MM.1S (cell line): ENCODE data around the gene KRTAP10-1.

Source experiments
- DNase-seq: peaks from one replicate; pipeline ENCODE4 v3.0.0-alpha.2; 2015
- H2AFZ ChIP-seq: fragments of 300-600 bp; sonication (generic); 2 replicates; pipeline ENCODE4 v1.6.0; 2016; ENCODE audit warnings: antibody characterized with exemption, low read length
- H3F3A ChIP-seq: fragments of 300-600 bp; sonication (generic); 2 replicates; pipeline ENCODE4 v1.6.1; 2016; ENCODE audit warnings: mild to moderate bottlenecking, antibody characterized with exemption, low read length, moderate library complexity, mixed read lengths; ENCODE audit not compliant: insufficient read depth
- H3K27ac ChIP-seq: fragments of 300-600 bp; sonication (generic); 2 replicates; pipeline ENCODE4 v1.5.1; 2016; ENCODE audit warnings: mild to moderate bottlenecking, low read length
- H3K27me3 ChIP-seq: fragments of 300-600 bp; sonication (generic); replicated peaks from 2 replicates; pipeline ENCODE4 v1.6.0; 2016; ENCODE audit warnings: low read length; ENCODE audit not compliant: insufficient read depth
- H3K36me3 ChIP-seq: fragments of 300-600 bp; sonication (generic); replicated peaks from 2 replicates; pipeline ENCODE4 v1.6.1; 2016; ENCODE audit warnings: mild to moderate bottlenecking, low read length, mixed read lengths; ENCODE audit not compliant: insufficient read depth
- H3K4me1 ChIP-seq: fragments of 300-600 bp; sonication (generic); 2 replicates; pipeline ENCODE4 v1.6.1; 2016; ENCODE audit warnings: low read length, mixed read lengths
- H3K4me2 ChIP-seq: fragments of 300-600 bp; sonication (generic); 2 replicates; pipeline ENCODE4 v1.6.0; 2016; ENCODE audit warnings: low read depth, low read length
- H3K4me3 ChIP-seq: fragments of 300-600 bp; sonication (generic); 2 replicates; pipeline ENCODE4 v1.5.1; 2016; ENCODE audit warnings: low read length, mixed read lengths
- H3K79me2 ChIP-seq: fragments of 300-600 bp; sonication (generic); 2 replicates; pipeline ENCODE4 v1.6.1; 2016; ENCODE audit warnings: mixed run types, low read length, mixed read lengths
- H3K9ac ChIP-seq: fragments of 300-600 bp; sonication (generic); 2 replicates; pipeline ENCODE4 v1.6.1; 2016; ENCODE audit warnings: low read length, mixed read lengths
- H3K9me2 ChIP-seq: fragments of 300-600 bp; sonication (generic); replicated peaks from 2 replicates; pipeline ENCODE4 v1.6.1; 2016; ENCODE audit warnings: mild to moderate bottlenecking, low read length, mixed read lengths; ENCODE audit not compliant: insufficient read depth
- H3K9me3 ChIP-seq: fragments of 300-600 bp; sonication (generic); replicated peaks from 2 replicates; pipeline ENCODE4 v1.6.1; 2016; ENCODE audit warnings: mild to moderate bottlenecking, low read length, mixed read lengths; ENCODE audit not compliant: insufficient read depth
- H4K20me1 ChIP-seq: fragments of 300-600 bp; sonication (generic); 2 replicates; pipeline ENCODE4 v1.6.1; 2016; ENCODE audit warnings: mild to moderate bottlenecking, low read length, moderate library complexity, mixed read lengths; ENCODE audit not compliant: insufficient read depth
- EZH2 ChIP-seq: fragments of 300-600 bp; sonication (generic); optimal IDR thresholded peaks from 2 replicates; pipeline ENCODE3; 2017; ENCODE audit warnings: low read depth, mild to moderate bottlenecking, antibody characterized with exemption, low read length, mixed read lengths
- EZH2phosphoT487 ChIP-seq: fragments of 300-600 bp; sonication (generic); IDR thresholded peaks from 2 replicates; pipeline ENCODE4 v1.6.1; 2018; ENCODE audit warnings: antibody characterized with exemption, low read length
- TF ChIP-seq, protein P1 (sequence below): fragments of 300-600 bp; sonication (generic); IDR thresholded peaks from 2 replicates; pipeline ENCODE4 v1.5.1; 2016; ENCODE audit warnings: antibody characterized with exemption, low read length, mixed read lengths

KRTAP10-1 gene

DNA sequence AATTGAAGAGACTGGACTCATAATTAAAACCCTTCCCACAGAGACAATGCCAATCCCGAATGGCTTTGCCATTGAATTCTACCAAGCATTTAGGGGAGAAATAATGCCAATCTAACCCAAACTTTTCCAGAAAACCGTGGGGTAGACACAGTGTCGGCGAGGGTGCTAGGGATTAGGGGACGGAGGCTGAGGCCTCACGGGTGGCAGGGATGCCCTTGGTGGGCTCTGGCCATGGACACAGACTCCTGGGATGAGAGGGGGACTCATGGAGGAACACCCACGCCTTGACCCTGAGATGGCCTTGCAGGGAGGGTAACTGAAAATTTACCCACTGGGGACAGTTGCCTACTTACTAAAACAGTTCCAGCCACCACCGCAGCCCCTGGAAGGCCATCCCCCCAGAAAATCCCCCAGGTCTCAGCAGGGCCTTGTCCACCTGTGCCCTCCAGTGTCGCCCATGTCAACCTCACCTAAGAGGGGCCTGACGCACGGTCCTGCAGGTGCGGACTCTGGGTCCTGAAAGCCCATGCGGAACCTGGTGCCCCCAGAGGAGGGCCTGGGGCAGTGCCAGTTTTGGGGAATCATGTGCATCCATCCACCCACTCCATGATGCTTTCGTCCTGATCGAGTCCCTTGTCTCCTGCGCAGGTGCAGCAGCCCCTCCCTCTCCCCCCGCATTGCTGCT, 38.5 kb upstream of the KRTAP10-1 start:
- H3K9me2 ChIP-seq: no peaks in the 10 kb centered on the region
- no peaks in the 10 kb centered on the region for H3K9me3 ChIP-seq
- no peak overlapping the region for H2AFZ ChIP-seq
- no peaks in the 10 kb centered on the region for H3F3A ChIP-seq
- H3K27me3 ChIP-seq: peaks cover 94% of the 10 kb centered on the region
- H3K4me1 ChIP-seq: no peaks in the 10 kb centered on the region
- H4K20me1 ChIP-seq: no peaks in the 10 kb centered on the region
- H3K27ac ChIP-seq: no peak overlapping the region
- H3K79me2 ChIP-seq: no peaks in the 10 kb centered on the region
- TF ChIP-seq, protein P1, sequence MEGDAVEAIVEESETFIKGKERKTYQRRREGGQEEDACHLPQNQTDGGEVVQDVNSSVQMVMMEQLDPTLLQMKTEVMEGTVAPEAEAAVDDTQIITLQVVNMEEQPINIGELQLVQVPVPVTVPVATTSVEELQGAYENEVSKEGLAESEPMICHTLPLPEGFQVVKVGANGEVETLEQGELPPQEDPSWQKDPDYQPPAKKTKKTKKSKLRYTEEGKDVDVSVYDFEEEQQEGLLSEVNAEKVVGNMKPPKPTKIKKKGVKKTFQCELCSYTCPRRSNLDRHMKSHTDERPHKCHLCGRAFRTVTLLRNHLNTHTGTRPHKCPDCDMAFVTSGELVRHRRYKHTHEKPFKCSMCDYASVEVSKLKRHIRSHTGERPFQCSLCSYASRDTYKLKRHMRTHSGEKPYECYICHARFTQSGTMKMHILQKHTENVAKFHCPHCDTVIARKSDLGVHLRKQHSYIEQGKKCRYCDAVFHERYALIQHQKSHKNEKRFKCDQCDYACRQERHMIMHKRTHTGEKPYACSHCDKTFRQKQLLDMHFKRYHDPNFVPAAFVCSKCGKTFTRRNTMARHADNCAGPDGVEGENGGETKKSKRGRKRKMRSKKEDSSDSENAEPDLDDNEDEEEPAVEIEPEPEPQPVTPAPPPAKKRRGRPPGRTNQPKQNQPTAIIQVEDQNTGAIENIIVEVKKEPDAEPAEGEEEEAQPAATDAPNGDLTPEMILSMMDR: no peak
- TF ChIP-seq EZH2phosphoT487 (no peak), EZH2 (no peak)
- H3K36me3 ChIP-seq: no peaks in the 10 kb centered on the region
- no peak overlapping the region for H3K4me2 ChIP-seq
- no peak overlapping the region for H3K4me3 ChIP-seq
- DNase-seq: no peak
- H3K9ac ChIP-seq: no peak overlapping the region

DNA sequence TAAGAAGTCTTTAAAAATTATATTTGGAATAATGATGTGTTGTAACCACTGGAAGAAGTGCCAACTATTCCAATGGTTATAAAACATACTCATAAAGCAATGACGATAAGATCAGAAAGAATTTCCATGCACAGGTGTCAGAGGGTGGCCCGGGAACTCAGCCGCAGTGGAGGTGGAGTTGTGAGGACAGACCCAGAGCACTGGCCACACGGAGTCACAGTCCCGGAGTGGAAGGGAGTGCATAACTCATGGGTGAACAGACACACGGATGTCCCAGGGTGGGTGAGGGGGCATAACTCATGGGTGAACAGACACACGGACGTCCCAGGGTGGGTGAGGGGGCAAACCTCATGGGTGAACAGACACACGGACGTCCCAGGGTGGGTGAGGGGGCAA, 36.0 kb upstream of the KRTAP10-1 start:
- Histone ChIP-seq H3K9ac (no peak overlapping the region), H3K9me3 (no peaks in the 10 kb centered on the region), H3K36me3 (no peaks in the 10 kb centered on the region), H3K27me3 (peaks cover 94% of the 10 kb centered on the region), H2AFZ (no peak overlapping the region), H3K4me3 (no peak overlapping the region), H3K9me2 (no peaks in the 10 kb centered on the region), H3K27ac (no peak overlapping the region), H4K20me1 (no peaks in the 10 kb centered on the region), H3K79me2 (no peaks in the 10 kb centered on the region), H3K4me2 (no peak overlapping the region), H3F3A (no peaks in the 10 kb centered on the region), H3K4me1 (no peaks in the 10 kb centered on the region)
- TF ChIP-seq, protein P1: no peak
- TF ChIP-seq EZH2phosphoT487: no peak
- no peak for TF ChIP-seq EZH2
- no peak for DNase-seq

DNA sequence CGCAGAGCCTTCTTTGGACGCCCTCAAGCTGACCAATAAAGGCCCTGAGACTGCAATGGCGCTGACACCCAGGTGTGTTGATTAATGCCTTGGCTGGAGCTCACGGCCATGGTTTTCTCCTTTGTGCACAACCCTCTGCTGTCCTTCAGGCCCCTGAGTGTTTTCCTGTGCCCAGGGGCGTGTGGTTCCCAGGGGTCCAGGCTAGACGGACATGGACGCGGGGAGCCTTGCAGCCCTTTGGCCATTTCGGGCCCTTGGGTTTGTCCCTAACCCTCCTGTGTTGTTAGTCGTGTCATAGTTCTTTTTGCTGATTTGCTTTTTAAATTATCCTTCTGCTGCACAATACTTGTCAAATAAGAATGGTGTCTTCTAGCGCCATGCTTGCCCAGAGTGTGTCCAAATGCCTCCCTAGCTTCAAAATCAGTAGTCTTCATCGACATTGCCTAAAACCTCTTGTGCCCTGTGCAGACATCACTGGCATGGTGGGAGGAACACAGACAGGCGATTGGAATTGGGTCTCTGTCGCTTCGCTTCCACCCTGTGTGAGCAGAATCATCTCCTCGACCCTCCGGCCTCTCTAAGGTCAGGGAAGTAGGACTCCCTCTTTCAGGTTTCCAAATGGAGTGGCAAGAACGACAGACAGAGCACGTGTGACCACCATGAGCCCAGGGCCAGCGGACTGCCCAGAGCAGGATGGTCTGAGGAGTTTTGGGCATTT, 35.5 kb upstream of the KRTAP10-1 start:
- Histone ChIP-seq H3K9ac (no peak overlapping the region), H3K9me2 (no peaks in the 10 kb centered on the region), H3K27ac (no peak overlapping the region), H3K4me2 (no peak overlapping the region), H3K27me3 (peaks cover 94% of the 10 kb centered on the region), H4K20me1 (no peaks in the 10 kb centered on the region), H3F3A (no peaks in the 10 kb centered on the region), H2AFZ (no peak overlapping the region), H3K79me2 (no peaks in the 10 kb centered on the region), H3K4me3 (no peak overlapping the region), H3K9me3 (no peaks in the 10 kb centered on the region), H3K4me1 (no peaks in the 10 kb centered on the region), H3K36me3 (no peaks in the 10 kb centered on the region)
- no peak for DNase-seq
- no peak for TF ChIP-seq EZH2
